Activated CD8-positive, alpha-beta memory T cell treated with anti-CD3 and anti-CD28 coated beads, Interleukin-2, amount 50 U/mL, for 24 hours (primary cell): ENCODE data around the gene TTF1.

Experiments
- DNase-seq: peaks from one replicate; pipeline ENCODE4 v3.0.0-alpha.2; 2020; ENCODE audit errors: extremely low read depth

The TTF1 gene

DNA sequence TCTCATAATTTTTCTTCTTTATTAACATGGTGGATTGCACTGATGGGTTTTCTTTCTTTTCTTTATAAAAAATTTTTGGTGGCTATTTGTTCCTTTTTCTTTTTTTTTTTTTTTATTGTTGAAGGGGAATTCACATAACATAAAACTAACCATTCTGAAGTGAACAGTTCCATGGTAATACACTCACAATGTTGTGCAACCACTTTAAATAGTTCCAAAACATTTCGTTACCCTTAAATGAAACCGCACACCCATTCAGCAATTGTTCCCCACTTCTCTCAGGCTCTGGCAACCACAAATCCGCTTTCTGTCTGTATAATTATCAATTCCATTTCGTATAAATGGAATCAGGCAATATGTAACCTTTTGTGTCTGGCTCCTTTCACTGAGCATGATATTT lies 40.2 kb downstream of the TTF1 start:
- DNase-seq, result no peak

- no peak for DNase-seq
These were observed 40.7 kb downstream of the TTF1 start for GRCh38 chr9:132365986-132366385.

DNA sequence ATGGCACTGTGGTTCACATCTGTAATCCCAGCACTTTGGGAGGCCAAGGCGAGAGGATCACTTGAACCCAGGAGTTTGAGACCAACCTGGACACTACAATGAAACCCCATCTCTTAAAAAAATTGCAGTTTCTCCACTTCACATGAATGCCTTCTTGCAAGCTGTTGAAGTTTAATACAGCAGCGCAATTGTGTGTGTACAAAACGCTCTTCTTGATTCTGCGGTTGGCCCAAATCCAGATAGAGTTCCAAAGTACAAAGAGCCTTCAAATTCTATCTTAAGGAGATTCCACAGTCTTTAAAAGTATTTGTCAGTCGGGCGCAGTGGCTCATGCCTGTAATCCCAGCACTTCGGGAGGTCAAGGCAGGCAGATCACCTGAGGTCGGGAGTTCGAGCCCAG lies 42.6 kb downstream of the TTF1 start:
- DNase-seq, result no peak

- no peak for DNase-seq
These were observed 48.9 kb downstream of the TTF1 start for GRCh38 chr9:132357764-132358163.

- DNase-seq, result no peak
These were observed 50.2 kb downstream of the TTF1 start for GRCh38 chr9:132356324-132356924.

GRCh38 chr9:132354637-132355355 lies 51.8 kb downstream of the TTF1 start, which contains the start of gene SETX:
Gene SETX (minus strand): TSS chr9:132354986. CDS start chr9:132349428, 5,558 bp downstream.
- peak; percentile 88 for DNase-seq

- no peak for DNase-seq
These were observed 55.1 kb downstream of the TTF1 start for GRCh38 chr9:132351404-132352045.

- no peak for DNase-seq
These were observed 55.8 kb downstream of the TTF1 start for GRCh38 chr9:132350861-132351315.

DNA sequence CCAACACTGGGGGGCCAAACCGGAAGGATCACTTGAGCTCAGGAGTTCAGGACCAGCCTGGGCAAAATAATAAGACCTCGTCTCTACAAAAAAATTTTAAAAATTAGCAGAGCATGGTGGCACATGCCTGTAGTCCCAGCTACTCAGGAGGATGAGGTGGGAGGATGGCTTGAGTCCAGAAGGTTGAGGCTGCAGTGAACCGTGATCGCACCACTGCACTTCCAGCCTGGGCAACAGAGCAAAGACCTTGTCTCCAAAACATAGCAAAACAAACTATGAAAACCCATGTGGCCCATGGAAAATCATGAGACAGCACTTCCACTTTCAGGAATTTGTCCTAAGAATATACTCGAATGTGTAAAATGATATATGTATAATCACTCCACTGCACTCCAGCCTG lies 58.0 kb downstream of the TTF1 start:
- no peak for DNase-seq

DNA sequence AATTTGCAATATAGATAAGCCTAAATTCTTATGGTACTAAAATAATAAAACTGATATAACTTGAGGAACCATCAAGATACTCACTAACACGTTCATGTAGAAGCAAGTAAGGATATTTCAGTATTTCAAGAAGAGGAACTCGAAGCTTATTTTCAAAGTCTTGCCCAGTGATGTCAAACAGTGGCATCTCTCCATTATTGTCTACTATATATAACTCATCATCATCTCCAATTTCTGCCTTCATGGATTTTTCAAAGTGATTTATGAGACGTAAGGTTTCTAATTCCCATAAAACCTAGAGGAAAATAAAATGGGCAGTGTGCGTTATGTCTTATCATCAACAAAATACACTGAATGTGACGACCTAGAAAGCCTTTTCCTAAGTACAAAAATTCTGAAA lies 60.5 kb downstream of the TTF1 start:
- no peak for DNase-seq

DNA sequence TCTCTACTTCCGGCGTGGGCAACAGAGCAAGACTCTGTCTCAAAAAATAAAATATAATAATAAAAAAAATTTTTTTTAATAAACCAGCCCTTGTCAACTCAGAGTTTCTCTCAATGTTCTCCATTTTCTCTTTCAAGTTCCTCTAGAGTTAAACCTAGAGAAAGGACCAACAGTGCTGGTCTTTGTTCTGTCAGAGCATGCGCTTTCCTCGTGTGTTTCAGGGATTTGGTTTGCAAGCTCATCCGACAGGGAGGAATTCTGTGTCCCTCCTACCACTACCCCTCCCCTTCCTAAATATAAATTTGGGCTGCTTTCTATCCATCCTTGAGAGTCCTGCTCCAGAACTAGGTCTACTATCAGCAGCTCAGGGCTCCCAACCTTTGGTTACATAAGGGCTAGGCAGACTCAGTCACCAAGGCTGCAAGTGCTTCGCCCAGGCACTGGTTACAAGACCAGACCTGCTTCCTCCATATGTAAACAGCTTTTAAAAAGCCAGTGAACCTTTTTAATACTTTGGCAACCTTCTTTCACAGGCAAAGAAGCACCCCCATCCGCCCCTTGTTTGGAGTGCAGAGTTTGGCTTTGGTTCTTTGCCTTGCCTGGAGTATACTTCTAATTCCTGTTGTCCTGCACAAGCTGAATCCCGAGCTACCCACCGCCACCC lies 65.3 kb downstream of the TTF1 start:
- no peak for DNase-seq

DNA sequence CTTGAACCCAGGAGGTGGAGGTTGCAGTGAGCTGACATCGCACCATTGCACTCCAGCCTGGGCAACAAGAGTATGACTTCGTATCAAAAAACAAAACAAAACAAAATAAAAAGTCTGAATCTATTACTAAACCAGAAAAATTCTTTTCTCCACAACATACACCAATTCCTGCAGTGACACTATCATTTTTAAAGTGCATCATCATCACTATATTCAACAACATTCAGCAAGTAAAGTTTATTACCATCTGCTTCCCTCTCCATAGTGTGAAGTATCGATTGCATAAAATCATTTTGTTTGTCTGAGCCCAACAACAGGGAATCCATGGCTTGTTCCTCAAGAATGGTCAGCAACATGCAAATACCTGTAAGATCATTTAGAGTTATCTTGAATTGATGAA lies 72.3 kb downstream of the TTF1 start:
- no peak for DNase-seq

- DNase-seq, result no peak
These were observed 73.1 kb downstream of the TTF1 start for GRCh38 chr9:132333556-132333955.

GRCh38 chr9:132328580-132328979 lies 78.1 kb downstream of the TTF1 start:
- DNase-seq, result no peak

DNA sequence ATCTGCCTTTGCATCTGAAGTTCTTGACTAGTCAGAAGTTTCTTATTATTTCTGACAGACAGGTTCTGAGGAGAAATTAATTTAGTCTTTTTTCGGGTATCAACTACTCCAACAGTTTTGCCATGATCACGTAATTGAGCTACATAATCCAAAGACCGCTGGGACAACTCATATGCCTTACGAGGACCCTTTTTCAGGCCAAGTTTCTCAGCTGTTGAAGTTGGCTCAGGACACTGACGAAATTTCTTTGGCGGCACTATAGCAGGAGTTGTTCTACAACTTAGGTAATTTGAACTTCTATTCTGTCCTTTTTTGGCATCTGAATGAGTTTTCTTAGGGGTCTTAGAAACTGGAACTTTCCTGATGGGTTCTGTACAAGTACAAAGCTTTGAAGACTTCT lies 79.1 kb downstream of the TTF1 start:
- no peak for DNase-seq
